Gastroesophageal sphincter (tissue), 4 donors: ENCODE results near the gene BMP2K. TPM values are rescaled to one million over a fixed set of nuclear protein-coding genes. Genes with fewer than 3 reads are reported as not detected.

Experiments
- ATAC-seq: fragments of 150-250 bp; one replicate; pipeline ENCODE4 v1.9.1; 2016; ENCODE audit warnings: mild to moderate bottlenecking, moderate library complexity
- H3K27ac ChIP-seq, 4 donors: fragments of 200-600 bp; sonication (generic) in 3 of 4; 1 replicate in 3 of 4; 2 replicates in 1 of 4; pipeline ENCODE4 v1.5.1; 2016 to 2019
- H3K27me3 ChIP-seq: fragments of 200-600 bp; sonication (generic); one replicate; pipeline ENCODE4 v1.5.1; 2019
- H3K36me3 ChIP-seq, 2 donors: fragments of 200-600 bp; sonication (generic); one replicate each; pipeline ENCODE4 v1.5.1; 2019; ENCODE audit warnings: control low read depth in 1 of 2
- H3K4me1 ChIP-seq, 3 donors: fragments of 200-600 bp; sonication (generic); 1 replicate in 2 of 3; 2 replicates in 1 of 3; pipeline ENCODE4 v1.5.1; 2016 to 2019; ENCODE audit warnings: control low read depth in 2 of 3
- H3K4me3 ChIP-seq, 2 donors: fragments of 200-600 bp; sonication (generic); one replicate each; pipeline ENCODE4 v1.5.1; 2019; ENCODE audit warnings: mild to moderate bottlenecking in 1 of 2, moderate library complexity in 1 of 2
- H3K9me3 ChIP-seq, 3 donors: fragments of 200-600 bp; sonication (generic); one replicate each; pipeline ENCODE4 v1.5.1; 2017 to 2019; ENCODE audit warnings: control low read depth in 2 of 3
- CTCF ChIP-seq, 4 experiments: fragments of 200-600 bp in 2 of 4; fragments of 450-650 bp in 2 of 4; sonication (generic) in 1 of 4; IDR thresholded peaks; one replicate each; pipeline ENCODE4 v1.5.1; 2017 to 2019; ENCODE audit warnings: antibody characterized with exemption in 4 of 4, mild to moderate bottlenecking in 2 of 4, moderate library complexity in 2 of 4
- EP300 ChIP-seq: sonication (generic); formaldehyde crosslinking; IDR thresholded peaks from one replicate; pipeline ENCODE4 v1.6.1; 2017; ENCODE audit warnings: antibody characterized with exemption, mild to moderate bottlenecking
- POLR2A ChIP-seq, 2 donors: fragments of 450-650 bp; IDR thresholded peaks; one replicate each; pipeline ENCODE4 v1.6.1; 2017; ENCODE audit warnings: antibody characterized with exemption in 2 of 2, mild to moderate bottlenecking in 2 of 2, moderate library complexity in 1 of 2
- POLR2AphosphoS5 ChIP-seq: sonication (generic); formaldehyde crosslinking; IDR thresholded peaks from one replicate; pipeline ENCODE4 v1.6.1; 2017; ENCODE audit warnings: antibody characterized with exemption
- WGBS, 2 donors: methylation state at CpG; one replicate each; pipeline ENCODE4 v1.1.5; 2018; ENCODE audit warnings: low coverage in 1 of 2; 5-methylcytosine and 5-hydroxymethylcytosine counted together
- total RNA-seq, 4 donors: library from RNA; depleted of rRNA; stranded (reverse); fragments of >200 nt; gene quantifications; one replicate each; pipeline ENCODE4 v1.1.0, GENCODE V29; 2016

Gene BMP2K
- total RNA-seq, 4 donors from 2014 or later: 44.6 to 70.5 (median 48.7) TPM

DNA sequence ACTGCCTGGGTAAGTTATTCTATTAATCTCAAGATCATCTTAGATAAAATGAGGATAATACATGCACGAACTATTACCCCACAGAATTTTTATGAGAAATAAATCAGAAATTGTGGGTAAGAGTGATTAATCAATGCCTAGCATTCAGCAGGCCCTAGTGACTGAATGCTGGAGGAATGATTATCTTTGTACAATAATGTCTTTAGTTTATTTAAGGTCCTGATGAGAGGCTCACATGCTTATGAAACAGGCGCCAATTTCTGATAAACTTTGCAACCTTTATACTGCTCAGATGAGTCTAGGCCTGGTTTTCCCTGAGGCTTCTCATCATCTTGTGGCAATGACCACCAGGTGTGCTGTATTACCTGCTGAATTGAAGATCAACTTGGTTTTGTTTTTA is 27.8 kb upstream of the BMP2K start:
- H3K9me3 ChIP-seq: no peaks in the 10 kb centered on the region
- H3K27ac ChIP-seq: no peak overlapping the region
- TF ChIP-seq CTCF (IDR thresholded peaks at IDR 0.05) (no peak), POLR2A (IDR thresholded peaks at IDR 0.05) (no peak), EP300 (no peak), POLR2AphosphoS5 (no peak)
- H3K4me3 ChIP-seq: no peak overlapping the region
- no peaks in the 10 kb centered on the region for H3K36me3 ChIP-seq
- no peaks in the 10 kb centered on the region for H3K27me3 ChIP-seq
- peaks cover 0 to 13% (median 0%) of the 10 kb centered on the region in 3 donors for H3K4me1 ChIP-seq
- 79 to 80% methylated on average over 2 of the region's 2 CpGs for WGBS, 2 donors
- no peak for ATAC-seq

DNA sequence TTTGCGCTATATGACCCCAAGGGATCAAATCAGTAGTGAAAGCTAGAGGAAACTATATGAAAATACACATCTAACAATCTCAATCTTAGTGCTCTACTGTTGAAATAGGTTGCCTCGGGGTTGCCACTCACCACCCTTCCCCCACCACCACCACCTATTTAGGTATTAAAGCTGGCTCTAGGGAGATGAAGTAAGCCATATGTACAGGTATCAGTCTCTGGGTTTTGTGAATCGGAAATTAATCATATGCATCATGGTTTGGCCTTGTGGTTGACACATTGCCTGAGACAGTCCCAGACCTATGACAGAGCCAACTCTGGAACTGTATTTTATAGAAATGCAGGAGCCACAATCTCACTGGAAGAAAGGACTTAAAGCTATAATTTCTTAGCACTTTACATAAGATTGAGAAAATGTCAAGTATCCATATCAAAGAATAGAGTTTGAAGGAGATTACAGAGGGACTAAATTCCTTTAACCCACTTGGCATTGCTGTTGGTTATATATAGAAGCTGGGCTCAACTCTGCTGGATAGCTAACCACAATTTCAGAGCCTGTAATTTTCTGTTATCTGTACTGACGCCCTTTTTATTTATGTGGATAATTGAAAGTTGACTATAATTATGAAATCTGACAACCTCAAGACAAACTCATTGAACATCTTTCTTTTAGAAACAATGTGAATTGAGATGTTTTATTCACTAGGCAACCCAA is 26.7 kb upstream of the BMP2K start:
- no peaks in the 10 kb centered on the region for H3K9me3 ChIP-seq
- no peak overlapping the region for H3K4me3 ChIP-seq
- H3K27ac ChIP-seq: no peak overlapping the region
- no peak for ATAC-seq
- H3K36me3 ChIP-seq: no peaks in the 10 kb centered on the region
- peaks cover 0 to 13% (median 0%) of the 10 kb centered on the region in 3 donors for H3K4me1 ChIP-seq
- WGBS, 2 donors: 61 to 77% methylated on average over 4 of the region's 4 CpGs
- no peaks in the 10 kb centered on the region for H3K27me3 ChIP-seq
- TF ChIP-seq POLR2AphosphoS5 (no peak), CTCF (IDR thresholded peaks at IDR 0.05) (no peak)

GRCh38 chr4:78749972-78750727 is 26.0 kb upstream of the BMP2K start:
- 17 to 46% methylated on average over 2 of the region's 2 CpGs for WGBS, 2 donors

DNA sequence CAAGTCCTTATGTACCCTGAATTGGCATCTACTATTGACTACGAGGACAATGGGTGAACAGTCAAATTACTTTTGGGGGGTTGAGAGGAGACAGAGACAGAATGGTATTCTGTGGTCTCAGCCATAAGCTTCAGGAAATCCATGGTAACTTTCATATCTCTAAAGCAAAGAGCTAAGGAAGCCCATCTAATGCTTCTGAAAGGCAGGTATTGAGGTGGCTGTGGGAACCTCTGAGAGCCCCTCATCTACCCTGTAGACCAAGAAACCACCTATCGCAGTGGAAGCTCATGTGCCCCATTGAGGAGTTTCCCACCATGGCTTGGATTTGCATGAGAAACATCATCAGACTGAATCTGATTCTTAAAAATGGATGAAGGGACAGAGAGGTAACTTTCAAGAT is 23.1 kb upstream of the BMP2K start:
- 100% methylated on average over 1 to 2 of the region's 2 CpGs for WGBS, 2 donors
- H3K27ac ChIP-seq: no peak overlapping the region
- no peaks in the 10 kb centered on the region for H3K9me3 ChIP-seq
- no peak overlapping the region for H3K4me3 ChIP-seq
- no peak for TF ChIP-seq CTCF (IDR thresholded peaks at IDR 0.05)
- no peak for TF ChIP-seq POLR2AphosphoS5
- no peak for TF ChIP-seq EP300
- TF ChIP-seq POLR2A (IDR thresholded peaks at IDR 0.05): no peak
- H3K4me1 ChIP-seq: peaks cover 0 to 13% (median 0%) of the 10 kb centered on the region in 3 donors
- H3K27me3 ChIP-seq: no peaks in the 10 kb centered on the region
- H3K36me3 ChIP-seq: no peaks in the 10 kb centered on the region
- no peak for ATAC-seq

More at GRCh38 chr4:78749972-78750727, 26.0 kb upstream of the BMP2K start:
- no peak for ATAC-seq
- Histone ChIP-seq H3K27ac (no peak overlapping the region), H3K27me3 (no peaks in the 10 kb centered on the region), H3K36me3 (no peaks in the 10 kb centered on the region), H3K4me3 (no peak overlapping the region), H3K4me1 (peaks cover 0 to 13% (median 0%) of the 10 kb centered on the region in 3 donors), H3K9me3 (no peaks in the 10 kb centered on the region)
- TF ChIP-seq CTCF (IDR thresholded peaks at IDR 0.05) (no peak), POLR2AphosphoS5 (no peak), EP300 (no peak), POLR2A (IDR thresholded peaks at IDR 0.05) (no peak)

- H3K4me1 ChIP-seq: peaks cover 0 to 5% (median 0%) of the 10 kb centered on the region in 3 donors
- no peak overlapping the region for H3K27ac ChIP-seq
- H3K27me3 ChIP-seq: no peaks in the 10 kb centered on the region
- no peaks in the 10 kb centered on the region for H3K36me3 ChIP-seq
- no peak for TF ChIP-seq POLR2A (IDR thresholded peaks at IDR 0.05)
- no peak for TF ChIP-seq EP300
- TF ChIP-seq CTCF (IDR thresholded peaks at IDR 0.05): no peak
- no peak for TF ChIP-seq POLR2AphosphoS5
- WGBS, 2 donors: 89 to 92% methylated on average over 3 of the region's 3 CpGs
- no peaks in the 10 kb centered on the region for H3K9me3 ChIP-seq
- ATAC-seq: no peak
- H3K4me3 ChIP-seq: no peak overlapping the region
These were observed 21.3 kb upstream of the BMP2K start for GRCh38 chr4:78754872-78755271.
